Activated CD4-positive, alpha-beta T cell treated with anti-CD3 and anti-CD28 coated beads, Interleukin-2, amount 50 U/mL, for 48 hours (primary cell): Measurements from ENCODE around the gene FBXL16.
A peak's percentile ranks its signal among the peaks of the same experiment; 100 is the strongest.
"Not testable (repeated sequence)": the region's sequence is repeated elsewhere in the genome, so short reads cannot be mapped to it uniquely, and the experiment has no call there.

Experiments
- DNase-seq, 2 experiments: peaks; one replicate each; pipeline ENCODE4 v3.0.0-alpha.2; 2020

Gene FBXL16

GRCh38 chr16:709566-710499 is 4.2 kb upstream of the FBXL16 start:
- no peak for DNase-seq

GRCh38 chr16:708959-709358 is 3.4 kb upstream of the FBXL16 start:
- no peak for DNase-seq

DNA sequence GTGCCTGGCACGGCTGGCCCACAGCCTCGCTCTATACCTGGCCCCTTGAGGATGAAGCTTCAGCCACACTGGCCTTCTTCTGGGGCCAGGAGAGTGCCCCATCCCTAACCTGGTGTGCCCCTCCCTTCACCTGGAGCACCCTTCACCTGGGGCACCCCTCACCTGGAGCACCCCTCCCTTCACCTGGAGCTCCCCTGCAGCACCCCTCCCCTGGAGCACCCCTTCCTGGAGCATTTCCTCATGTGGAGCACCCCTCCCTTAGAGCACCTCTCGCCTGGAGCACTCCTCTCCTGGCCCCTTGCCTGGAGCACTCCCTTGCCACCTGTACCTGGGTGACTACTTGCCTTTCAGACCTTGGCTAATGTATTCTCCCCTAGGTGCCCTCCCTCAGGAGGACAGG is 2.4 kb upstream of the FBXL16 start:
- no peak for DNase-seq

GRCh38 chr16:707062-707538 is 1.5 kb upstream of the FBXL16 start:
- DNase-seq = no peak

GRCh38 chr16:706189-707061 is 824 bp upstream of the FBXL16 start:
- DNase-seq = no peak

- no peak for DNase-seq
Observed at GRCh38 chr16:704552-705380, 835 bp downstream of the FBXL16 start.

DNA sequence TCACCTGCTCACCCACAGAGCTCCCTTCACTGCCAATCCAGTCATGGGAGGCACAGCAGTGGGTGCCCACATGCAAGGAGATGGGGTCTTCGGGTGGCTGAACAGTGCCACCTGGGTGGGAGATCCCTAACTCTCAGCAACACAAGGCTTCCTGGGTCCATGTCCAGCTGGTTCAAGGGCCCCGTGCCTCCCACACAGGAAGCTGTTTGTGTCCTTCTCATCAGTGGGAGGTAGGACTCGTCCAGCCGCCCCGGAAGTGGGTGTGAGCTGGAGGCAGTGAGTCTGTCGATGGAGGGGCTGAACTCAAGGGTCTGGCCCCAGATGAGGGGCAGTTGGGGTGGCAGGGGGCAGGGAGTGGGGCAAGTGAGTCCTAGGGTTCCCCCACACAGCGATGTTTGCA is 1.6 kb downstream of the FBXL16 start:
- no peak for DNase-seq

DNA sequence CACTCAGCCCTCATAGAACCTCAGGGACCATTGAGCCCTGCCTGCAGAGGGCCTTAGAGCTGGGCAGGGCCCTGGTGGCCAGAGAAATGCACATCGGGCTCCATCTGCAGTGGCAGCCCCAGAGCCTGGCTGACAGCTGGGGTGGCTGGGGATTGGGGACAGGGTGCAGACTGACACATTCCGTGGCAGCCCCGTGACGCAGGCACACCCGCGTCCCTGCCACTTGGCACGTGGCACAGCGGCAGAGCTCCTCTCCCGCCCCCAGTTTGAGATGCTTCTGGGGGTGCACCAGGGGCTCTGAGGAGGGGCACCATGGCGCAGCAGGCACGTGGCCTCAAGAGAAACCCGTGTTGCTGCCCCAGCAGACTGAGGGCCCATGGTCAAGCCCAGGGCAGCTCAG is 2.2 kb downstream of the FBXL16 start:
- no peak for DNase-seq

- DNase-seq = no peak
Observed at GRCh38 chr16:702341-702740, 3.3 kb downstream of the FBXL16 start.

GRCh38 chr16:700684-701584 is 4.7 kb downstream of the FBXL16 start:
- DNase-seq = peak; percentile 41 to 43

DNA sequence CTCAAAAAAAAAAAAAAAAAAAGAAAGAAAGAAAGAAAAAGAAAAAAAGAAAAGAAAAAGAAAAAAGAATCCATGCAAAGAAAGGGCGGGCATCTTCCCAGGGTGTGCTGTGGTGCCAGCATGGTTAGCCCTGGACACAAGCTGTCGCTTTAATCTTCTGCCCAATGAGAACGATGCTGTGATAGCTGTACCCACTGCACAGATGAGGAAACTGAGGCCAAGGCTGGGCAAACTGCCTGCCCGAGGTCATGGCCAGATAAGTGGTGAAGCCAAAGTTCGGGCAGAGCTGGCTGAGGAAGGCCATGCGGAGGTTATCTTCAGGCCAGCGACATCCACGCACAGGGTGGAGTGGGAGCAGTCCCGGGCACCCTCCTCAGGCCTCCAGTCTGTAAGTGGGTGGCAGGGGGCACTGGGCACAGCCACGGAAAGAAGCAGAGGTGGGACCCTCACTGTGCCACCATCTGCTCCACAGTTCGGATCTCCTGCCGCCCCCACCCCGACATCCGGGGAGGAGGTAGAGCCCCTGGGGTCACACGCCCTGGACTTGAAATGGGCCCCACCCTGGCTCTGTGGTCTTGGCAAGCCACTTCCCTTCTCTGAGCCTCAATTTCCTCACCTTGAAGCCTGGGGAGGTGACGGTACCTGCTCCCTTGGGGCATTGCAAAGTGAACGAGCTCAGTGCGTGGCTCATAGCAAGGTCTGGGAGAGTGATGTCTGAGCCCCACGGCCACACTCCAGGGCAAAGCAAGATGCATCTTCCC is 6.5 kb downstream of the FBXL16 start:
- no peak for DNase-seq

DNA sequence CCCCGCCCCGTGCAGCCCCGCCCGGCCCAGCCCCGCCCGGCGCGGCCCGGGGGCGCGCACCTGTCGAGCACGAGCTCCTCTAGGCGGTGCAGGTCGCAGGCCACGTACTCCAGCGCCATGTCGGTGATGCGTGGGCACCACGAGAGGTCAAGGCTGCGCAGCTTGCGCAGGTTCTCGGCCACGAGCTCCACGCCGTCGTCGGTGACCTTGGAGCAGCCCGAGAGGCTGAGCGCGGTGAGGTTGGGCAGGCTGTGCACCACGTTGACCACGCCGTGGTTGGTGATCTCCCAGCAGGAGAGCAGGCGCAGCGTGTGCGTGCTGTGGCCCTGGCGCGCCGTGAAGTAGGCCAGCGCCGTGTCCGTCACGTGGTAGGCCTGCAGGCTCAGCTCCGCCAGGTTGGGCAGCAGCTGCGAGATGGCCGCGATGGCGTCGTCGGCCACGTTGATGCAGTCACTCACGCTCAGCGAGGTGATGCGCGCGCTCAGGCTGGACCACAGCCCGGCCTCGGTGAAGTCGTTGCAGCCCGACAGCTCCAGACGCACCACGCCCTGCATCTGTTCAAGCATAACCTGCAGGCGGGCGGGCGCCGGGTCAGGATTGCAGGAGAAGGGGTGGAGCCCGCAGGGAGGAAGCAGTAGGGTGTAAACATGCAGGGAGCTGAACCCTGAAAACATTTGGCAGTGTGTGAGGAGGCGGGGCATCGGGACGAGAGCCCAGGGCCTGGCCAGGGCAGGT is 10.1 kb downstream of the FBXL16 start:
- peak; percentile 73 to 77 for DNase-seq

- peak in 1 of 2 experiments; percentile 27 for DNase-seq
Observed at GRCh38 chr16:694863-695354, 10.7 kb downstream of the FBXL16 start.

DNA sequence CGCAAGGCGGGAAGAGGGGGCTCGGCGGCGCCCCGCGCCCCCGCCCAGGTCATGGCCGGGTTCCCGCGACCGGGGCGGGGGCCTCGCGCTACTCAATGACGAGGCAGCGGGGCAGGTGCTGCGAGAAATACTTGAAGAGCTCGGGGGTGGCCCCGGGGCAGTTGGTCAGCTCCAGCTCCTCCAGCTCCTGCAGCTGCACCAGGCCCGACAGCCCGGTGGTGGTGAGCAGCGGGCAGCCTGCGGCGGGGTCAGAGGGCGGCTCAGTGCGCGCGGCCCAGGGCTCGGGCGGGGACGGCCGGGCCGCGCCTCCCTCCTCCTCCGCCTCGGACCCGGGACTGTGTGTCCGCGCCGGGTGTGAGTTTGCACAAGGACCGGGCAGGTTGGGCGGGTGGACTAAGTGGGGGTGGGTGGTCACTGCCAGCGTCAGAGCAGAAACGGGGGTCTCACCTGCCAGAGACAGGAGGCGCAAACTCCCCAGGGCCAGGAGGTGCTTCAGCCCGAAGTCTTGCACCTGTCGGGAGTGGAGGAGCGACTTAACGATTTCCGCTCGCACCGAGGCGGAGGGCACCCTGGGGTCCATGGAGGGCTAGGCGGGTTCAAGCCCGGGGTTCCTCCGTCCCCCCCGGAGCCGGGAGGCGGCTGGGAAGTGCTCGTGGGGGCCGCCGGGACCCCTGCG is 11.3 kb downstream of the FBXL16 start:
- DNase-seq = no peak

GRCh38 chr16:693766-694165 is 11.8 kb downstream of the FBXL16 start:
- no peak for DNase-seq

- no peak for DNase-seq
Observed at GRCh38 chr16:693364-693763, 12.2 kb downstream of the FBXL16 start.

DNA sequence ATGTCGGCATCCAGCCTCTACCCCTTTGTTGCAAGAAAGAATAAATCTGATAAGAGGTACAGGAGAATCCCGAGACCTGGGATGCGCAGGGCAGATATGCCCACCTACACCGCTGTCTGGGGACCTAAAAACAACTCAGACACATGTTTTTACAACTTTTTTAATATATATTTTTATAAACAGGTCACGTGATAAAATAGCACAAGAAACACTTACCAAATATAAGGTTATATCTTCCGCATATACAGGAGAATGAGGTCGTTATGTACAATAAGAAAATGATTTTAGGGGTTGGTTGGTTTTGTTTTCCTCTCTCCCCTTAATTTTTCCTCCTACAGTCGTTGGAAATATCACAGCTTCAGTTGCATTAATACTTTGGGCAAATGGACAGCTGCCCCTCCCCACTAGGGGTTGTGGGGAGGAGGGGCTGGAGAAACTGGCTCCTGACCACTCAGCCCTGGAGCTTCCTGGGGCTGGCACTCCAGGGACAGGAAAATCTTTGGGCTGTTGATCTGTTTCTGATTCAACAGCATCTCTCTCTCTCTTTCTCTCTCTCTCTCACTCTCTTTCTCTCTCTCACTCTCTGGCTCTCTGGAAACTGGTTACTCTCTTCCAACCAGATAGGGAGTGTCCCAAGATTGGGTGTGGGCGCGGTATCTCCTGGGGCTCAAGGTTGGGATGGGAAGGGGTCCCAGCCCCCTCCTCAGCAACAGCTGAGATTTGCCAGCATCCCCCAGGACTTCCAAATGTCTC is 13.1 kb downstream of the FBXL16 start:
- DNase-seq = no peak

GRCh38 chr16:691242-691641 is 14.4 kb downstream of the FBXL16 start:
- not testable (repeated sequence) for DNase-seq
